HepG2 (cell line): ENCODE results near the gene FABP6. TPM values are rescaled to one million over a fixed set of nuclear protein-coding genes. Genes with fewer than 3 reads are reported as not detected.

Experiments
- CBX1 ChIP-seq: IDR thresholded peaks from one replicate; pipeline ENCODE4 v1.6.1; 2016; ENCODE audit warnings: antibody characterized with exemption, low read depth
- CREB1 ChIP-seq, 2 experiments: fragments of 450-650 bp in 1 of 2; IDR thresholded peaks; 2 replicates each; pipeline ENCODE4 v1.6.1; 2016 to 2017; ENCODE audit warnings: control low read depth in 1 of 2, mild to moderate bottlenecking in 1 of 2, missing compliant biosample characterization in 1 of 2, missing genetic modification characterization in 1 of 2
- HMGXB4 ChIP-seq, 2 experiments: sonication (generic) in 1 of 2; formaldehyde crosslinking in 1 of 2; IDR thresholded peaks; 2 replicates each; pipeline versions ENCODE4 v1.4.0 to v1.6.1; 2018 to 2020; ENCODE audit warnings: missing genetic modification reagents in 2 of 2, borderline replicate concordance in 1 of 2, low read depth in 1 of 2, mild to moderate bottlenecking in 1 of 2, missing biosample characterization in 1 of 2
- KDM2A ChIP-seq: sonication (generic); formaldehyde crosslinking; IDR thresholded peaks from 2 replicates; pipeline ENCODE4 v1.4.0; 2020; ENCODE audit warnings: low read depth, missing genetic modification reagents, borderline replicate concordance
- KDM5B ChIP-seq: sonication (generic); formaldehyde crosslinking; IDR thresholded peaks from 2 replicates; pipeline ENCODE4 v1.4.0; 2020; ENCODE audit warnings: missing genetic modification reagents, mild to moderate bottlenecking, borderline replicate concordance
- PRDM4 ChIP-seq: sonication (generic); formaldehyde crosslinking; IDR thresholded peaks from 2 replicates; pipeline ENCODE4 v1.9.0; 2021; ENCODE audit warnings: missing genetic modification reagents, borderline replicate concordance
- RARG ChIP-seq: sonication (generic); formaldehyde crosslinking; IDR thresholded peaks from 2 replicates; pipeline ENCODE4 v1.4.0; 2020; ENCODE audit warnings: low read depth, mild to moderate bottlenecking, missing genetic modification reagents
- REPIN1 ChIP-seq: sonication (generic); formaldehyde crosslinking; IDR thresholded peaks from 2 replicates; pipeline ENCODE4 v1.8.0; 2022; ENCODE audit warnings: missing genetic modification reagents, low read depth, mild to moderate bottlenecking, borderline replicate concordance
- SMC3 ChIP-seq: IDR thresholded peaks from 2 replicates; pipeline ENCODE4 v1.6.1; 2011; ENCODE audit warnings: low read length, improper control_type of control experiment
- XRCC5 ChIP-seq: fragments of 200-400 bp; formaldehyde crosslinking; optimal IDR thresholded peaks from 2 replicates; pipeline ENCODE3; 2017; ENCODE audit warnings: mild to moderate bottlenecking, low read length
- ZNF205 ChIP-seq: IDR thresholded peaks from 2 replicates; pipeline ENCODE4 v1.6.1; 2018; ENCODE audit warnings: missing biosample characterization, missing genetic modification reagents
- ZNF235 ChIP-seq: sonication (generic); formaldehyde crosslinking; IDR thresholded peaks from 2 replicates; pipeline ENCODE4 v1.8.1; 2023; ENCODE audit warnings: mild to moderate bottlenecking, missing genetic modification reagents, borderline replicate concordance
- ZNF274 ChIP-seq: sonication (generic); formaldehyde crosslinking; IDR thresholded peaks from 2 replicates; pipeline ENCODE4 v1.5.1; 2020; ENCODE audit warnings: mild to moderate bottlenecking, missing genetic modification reagents
- ZNF567 ChIP-seq: sonication (generic); formaldehyde crosslinking; IDR thresholded peaks from 2 replicates; pipeline ENCODE4 v1.8.1; 2023; ENCODE audit warnings: mild to moderate bottlenecking, missing genetic modification reagents, borderline replicate concordance
- ZNF768 ChIP-seq: sonication (generic); formaldehyde crosslinking; IDR thresholded peaks from 2 replicates; pipeline ENCODE4 v1.4.0; 2020; ENCODE audit warnings: missing genetic modification reagents
- polyA plus RNA-seq, 8 experiments: library from polyadenylated mRNA; depleted of rRNA in 3 of 8; stranded (reverse) in 7 of 8; unstranded in 1 of 8; fragments of >200 nt; fragmentation: Illumina TruSeq in 4 of 8; extraction: Trizol in 4 of 8; gene quantifications; 2 replicates each; pipeline versions ENCODE4 v1.2.1 to v1.2.3, GENCODE V29; 2011 to 2016; ENCODE audit warnings: low read depth in 4 of 8, missing spikeins in 1 of 8, mixed read lengths in 1 of 8; ENCODE audit not compliant: insufficient read depth in 1 of 8
- total RNA-seq, 5 experiments: library from RNA; depleted of rRNA; stranded (reverse); fragments of >200 nt; fragmentation: Illumina TruSeq; extraction: Trizol; gene quantifications; 2 replicates each; pipeline ENCODE4 v1.2.3, GENCODE V29; 2016; ENCODE audit warnings: low read depth in 1 of 5
- TF ChIP-seq, protein P1 (sequence below): sonication (generic); formaldehyde crosslinking; IDR thresholded peaks from 2 replicates; pipeline ENCODE4 v1.9.0; 2021; ENCODE audit warnings: missing genetic modification reagents, borderline replicate concordance
- TF ChIP-seq, protein P2 (sequence below): sonication (generic); formaldehyde crosslinking; IDR thresholded peaks from 2 replicates; pipeline ENCODE4 v1.5.1; 2020; ENCODE audit warnings: mild to moderate bottlenecking, missing genetic modification reagents, moderate library complexity

Gene FABP6
- total and polyA plus RNA-seq, 2 of the 13 experiments (the other 11 are each of a cell fraction or from before 2014, with no cell fraction given) = 0.13 TPM; not detected in 1

GRCh38 chr5:160199410-160199911 is 29.8 kb upstream of the FABP6 start (continued):
- TF ChIP-seq, protein P1, sequence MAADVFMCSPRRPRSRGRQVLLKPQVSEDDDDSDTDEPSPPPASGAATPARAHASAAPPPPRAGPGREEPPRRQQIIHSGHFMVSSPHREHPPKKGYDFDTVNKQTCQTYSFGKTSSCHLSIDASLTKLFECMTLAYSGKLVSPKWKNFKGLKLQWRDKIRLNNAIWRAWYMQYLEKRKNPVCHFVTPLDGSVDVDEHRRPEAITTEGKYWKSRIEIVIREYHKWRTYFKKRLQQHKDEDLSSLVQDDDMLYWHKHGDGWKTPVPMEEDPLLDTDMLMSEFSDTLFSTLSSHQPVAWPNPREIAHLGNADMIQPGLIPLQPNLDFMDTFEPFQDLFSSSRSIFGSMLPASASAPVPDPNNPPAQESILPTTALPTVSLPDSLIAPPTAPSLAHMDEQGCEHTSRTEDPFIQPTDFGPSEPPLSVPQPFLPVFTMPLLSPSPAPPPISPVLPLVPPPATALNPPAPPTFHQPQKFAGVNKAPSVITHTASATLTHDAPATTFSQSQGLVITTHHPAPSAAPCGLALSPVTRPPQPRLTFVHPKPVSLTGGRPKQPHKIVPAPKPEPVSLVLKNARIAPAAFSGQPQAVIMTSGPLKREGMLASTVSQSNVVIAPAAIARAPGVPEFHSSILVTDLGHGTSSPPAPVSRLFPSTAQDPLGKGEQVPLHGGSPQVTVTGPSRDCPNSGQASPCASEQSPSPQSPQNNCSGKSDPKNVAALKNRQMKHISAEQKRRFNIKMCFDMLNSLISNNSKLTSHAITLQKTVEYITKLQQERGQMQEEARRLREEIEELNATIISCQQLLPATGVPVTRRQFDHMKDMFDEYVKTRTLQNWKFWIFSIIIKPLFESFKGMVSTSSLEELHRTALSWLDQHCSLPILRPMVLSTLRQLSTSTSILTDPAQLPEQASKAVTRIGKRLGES (CRISPR knock-in tag) = no peak
- TF ChIP-seq ZNF567 (CRISPR knock-in tag) = 0 out of 2 replicates have a peak, but pooled peaks have one; percentile 19
- 0 out of 2 replicates have a peak, but pooled peaks have one; percentile 36 for TF ChIP-seq REPIN1 (CRISPR knock-in tag)
- TF ChIP-seq ZNF205 = no peak
- no peak for TF ChIP-seq CBX1
- peak; percentile 68; the same call in 1 of the 2 replicates for TF ChIP-seq KDM2A (CRISPR knock-in tag)
- peak; percentile 26; the same call in 1 of the 2 replicates for TF ChIP-seq KDM5B (CRISPR knock-in tag)
- TF ChIP-seq PRDM4 (CRISPR knock-in tag) = no peak
- no peak for TF ChIP-seq RARG (CRISPR knock-in tag)
- TF ChIP-seq ZNF768 (CRISPR knock-in tag) = no peak
- TF ChIP-seq CREB1 (IDR thresholded peaks at IDR 0.05) = no peak
- TF ChIP-seq CREB1 (CRISPR knock-in tag; IDR thresholded peaks at IDR 0.05) = no peak
- peak; percentile 13; the same call in 1 of the 2 replicates for TF ChIP-seq SMC3
- TF ChIP-seq HMGXB4 (CRISPR knock-in tag; IDR thresholded peaks at IDR 0.05; ENCODE audit: borderline replicate concordance in 1 of 2, low read depth in 1 of 2) = peak in 1 of 2 experiments; percentile 46; a peak in 2 of 4 replicates
- no peak for TF ChIP-seq ZNF235
- peak; percentile 62 for TF ChIP-seq XRCC5
- no peak for TF ChIP-seq ZNF274 (CRISPR knock-in tag)
- TF ChIP-seq, protein P2, sequence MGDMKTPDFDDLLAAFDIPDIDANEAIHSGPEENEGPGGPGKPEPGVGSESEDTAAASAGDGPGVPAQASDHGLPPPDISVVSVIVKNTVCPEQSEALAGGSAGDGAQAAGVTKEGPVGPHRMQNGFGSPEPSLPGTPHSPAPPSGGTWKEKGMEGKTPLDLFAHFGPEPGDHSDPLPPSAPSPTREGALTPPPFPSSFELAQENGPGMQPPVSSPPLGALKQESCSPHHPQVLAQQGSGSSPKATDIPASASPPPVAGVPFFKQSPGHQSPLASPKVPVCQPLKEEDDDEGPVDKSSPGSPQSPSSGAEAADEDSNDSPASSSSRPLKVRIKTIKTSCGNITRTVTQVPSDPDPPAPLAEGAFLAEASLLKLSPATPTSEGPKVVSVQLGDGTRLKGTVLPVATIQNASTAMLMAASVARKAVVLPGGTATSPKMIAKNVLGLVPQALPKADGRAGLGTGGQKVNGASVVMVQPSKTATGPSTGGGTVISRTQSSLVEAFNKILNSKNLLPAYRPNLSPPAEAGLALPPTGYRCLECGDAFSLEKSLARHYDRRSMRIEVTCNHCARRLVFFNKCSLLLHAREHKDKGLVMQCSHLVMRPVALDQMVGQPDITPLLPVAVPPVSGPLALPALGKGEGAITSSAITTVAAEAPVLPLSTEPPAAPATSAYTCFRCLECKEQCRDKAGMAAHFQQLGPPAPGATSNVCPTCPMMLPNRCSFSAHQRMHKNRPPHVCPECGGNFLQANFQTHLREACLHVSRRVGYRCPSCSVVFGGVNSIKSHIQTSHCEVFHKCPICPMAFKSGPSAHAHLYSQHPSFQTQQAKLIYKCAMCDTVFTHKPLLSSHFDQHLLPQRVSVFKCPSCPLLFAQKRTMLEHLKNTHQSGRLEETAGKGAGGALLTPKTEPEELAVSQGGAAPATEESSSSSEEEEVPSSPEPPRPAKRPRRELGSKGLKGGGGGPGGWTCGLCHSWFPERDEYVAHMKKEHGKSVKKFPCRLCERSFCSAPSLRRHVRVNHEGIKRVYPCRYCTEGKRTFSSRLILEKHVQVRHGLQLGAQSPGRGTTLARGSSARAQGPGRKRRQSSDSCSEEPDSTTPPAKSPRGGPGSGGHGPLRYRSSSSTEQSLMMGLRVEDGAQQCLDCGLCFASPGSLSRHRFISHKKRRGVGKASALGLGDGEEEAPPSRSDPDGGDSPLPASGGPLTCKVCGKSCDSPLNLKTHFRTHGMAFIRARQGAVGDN (CRISPR knock-in tag) = peak; percentile 65
